Thyroid gland (tissue), 4 donors: Measurements from ENCODE around the gene HSD17B1. TPM values are rescaled to one million over a fixed set of nuclear protein-coding genes. Genes with fewer than 3 reads are reported as not detected.
A peak's percentile ranks its signal among the peaks of the same experiment; 100 is the strongest.

Experiments used
- DNase-seq, 2 donors: peaks; one replicate each; pipeline ENCODE4 v3.0.0-alpha.2; 2019
- H3K27ac ChIP-seq, 3 donors: fragments of 200-600 bp; sonication (generic); 1 replicate in 2 of 3; 2 replicates in 1 of 3; pipeline ENCODE4 v1.5.1; 2016 to 2019; ENCODE audit warnings: mild to moderate bottlenecking in 1 of 3, moderate library complexity in 1 of 3
- H3K27me3 ChIP-seq: fragments of 200-600 bp; sonication (generic); one replicate; pipeline ENCODE4 v1.5.1; 2019
- H3K36me3 ChIP-seq, 2 donors: fragments of 200-600 bp; sonication (generic); one replicate each; pipeline ENCODE4 v1.5.1; 2016 to 2019
- H3K4me1 ChIP-seq, 2 donors: fragments of 200-600 bp; sonication (generic); one replicate each; pipeline ENCODE4 v1.5.1; 2017 to 2019
- H3K4me3 ChIP-seq, 3 donors: fragments of 200-600 bp; sonication (generic); replicated peaks in 1 of 3; 1 replicate in 2 of 3; 2 replicates in 1 of 3; pipeline ENCODE4 v1.5.1; 2016; ENCODE audit warnings: mild to moderate bottlenecking in 1 of 3
- H3K9me3 ChIP-seq: fragments of 200-600 bp; sonication (generic); one replicate; pipeline ENCODE4 v1.5.1; 2017
- POLR2A ChIP-seq, 2 donors: fragments of 450-650 bp; IDR thresholded peaks; one replicate each; pipeline ENCODE4 v1.6.1; 2017; ENCODE audit warnings: antibody characterized with exemption in 2 of 2, mild to moderate bottlenecking in 2 of 2, moderate library complexity in 1 of 2
- WGBS, 2 donors: methylation state at CpG; one replicate each; pipeline ENCODE4 v1.1.5; 2017; 5-methylcytosine and 5-hydroxymethylcytosine counted together
- intact Hi-C: fragments of 100-400 bp; cut with DNase I; formaldehyde crosslinking; loops from one replicate; pipeline ENCODE4 v1.15.1; 2023
- microRNA-seq: library from miRNA; unstranded; fragments of <30 nt; microRNA quantifications from one replicate; pipeline ENCODE4, GENCODE V29; 2016
- total RNA-seq, 4 donors: library from RNA; depleted of rRNA; stranded (reverse); fragments of >200 nt; gene quantifications; one replicate each; pipeline ENCODE4 v1.2.3, GENCODE V29; 2016
- TF ChIP-seq, protein P1 (sequence below), 6 experiments: fragments of 200-600 bp in 3 of 6; fragments of 450-650 bp in 3 of 6; sonication (generic) in 3 of 6; IDR thresholded peaks; one replicate each; pipeline ENCODE4 v1.5.1; 2016 to 2019; ENCODE audit warnings: antibody characterized with exemption in 6 of 6, mild to moderate bottlenecking in 2 of 6, inconsistent platforms in 1 of 6, moderate library complexity in 1 of 6

The HSD17B1 gene
- total RNA-seq, 4 donors from 2014 or later: 0.21 to 4.1 (median 1.3) TPM

DNA sequence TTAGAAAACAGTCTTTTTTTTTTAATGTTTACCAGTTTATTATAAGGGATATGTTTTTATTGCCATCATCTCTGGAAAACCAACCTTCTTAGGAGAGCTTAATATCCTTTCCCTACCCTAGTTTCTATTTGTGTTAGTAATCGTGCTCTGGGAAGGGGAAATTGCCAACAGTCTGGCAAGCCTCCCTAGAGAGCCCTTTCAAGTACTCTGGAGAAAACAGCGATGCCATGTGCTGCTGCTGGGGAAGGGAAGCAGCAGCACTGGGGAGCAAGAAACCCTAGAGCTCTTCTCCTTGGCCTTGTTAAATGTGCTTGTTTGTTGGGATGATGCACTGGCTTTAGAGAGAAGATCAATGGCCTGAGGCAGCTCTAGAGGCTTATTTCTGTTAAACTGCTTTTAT lies 46.2 kb downstream of the HSD17B1 start:
- Histone ChIP-seq H3K27ac (no peak overlapping the region), H3K36me3 (no peaks in the 10 kb centered on the region), H3K4me1 (peaks cover 8 to 9% of the 10 kb centered on the region in 2 donors), H3K27me3 (no peaks in the 10 kb centered on the region), H3K9me3 (no peaks in the 10 kb centered on the region), H3K4me3 (no peak overlapping the region)
- TF ChIP-seq POLR2A (IDR thresholded peaks at IDR 0.05): no peak
- TF ChIP-seq, protein P1, sequence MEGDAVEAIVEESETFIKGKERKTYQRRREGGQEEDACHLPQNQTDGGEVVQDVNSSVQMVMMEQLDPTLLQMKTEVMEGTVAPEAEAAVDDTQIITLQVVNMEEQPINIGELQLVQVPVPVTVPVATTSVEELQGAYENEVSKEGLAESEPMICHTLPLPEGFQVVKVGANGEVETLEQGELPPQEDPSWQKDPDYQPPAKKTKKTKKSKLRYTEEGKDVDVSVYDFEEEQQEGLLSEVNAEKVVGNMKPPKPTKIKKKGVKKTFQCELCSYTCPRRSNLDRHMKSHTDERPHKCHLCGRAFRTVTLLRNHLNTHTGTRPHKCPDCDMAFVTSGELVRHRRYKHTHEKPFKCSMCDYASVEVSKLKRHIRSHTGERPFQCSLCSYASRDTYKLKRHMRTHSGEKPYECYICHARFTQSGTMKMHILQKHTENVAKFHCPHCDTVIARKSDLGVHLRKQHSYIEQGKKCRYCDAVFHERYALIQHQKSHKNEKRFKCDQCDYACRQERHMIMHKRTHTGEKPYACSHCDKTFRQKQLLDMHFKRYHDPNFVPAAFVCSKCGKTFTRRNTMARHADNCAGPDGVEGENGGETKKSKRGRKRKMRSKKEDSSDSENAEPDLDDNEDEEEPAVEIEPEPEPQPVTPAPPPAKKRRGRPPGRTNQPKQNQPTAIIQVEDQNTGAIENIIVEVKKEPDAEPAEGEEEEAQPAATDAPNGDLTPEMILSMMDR (IDR thresholded peaks at IDR 0.05): no peak
- intact Hi-C loops: no loop called here
- peak; percentile 66 to 70 for DNase-seq
- WGBS, 2 donors: 15 to 16% methylated on average over 2 of the region's 2 CpGs

- TF ChIP-seq, protein P1 (IDR thresholded peaks at IDR 0.05): no peak
- no peak for TF ChIP-seq POLR2A (IDR thresholded peaks at IDR 0.05)
- WGBS, 2 donors: 86 to 89% methylated on average over 7 of the region's 7 CpGs
- Histone ChIP-seq H3K9me3 (no peaks in the 10 kb centered on the region), H3K4me3 (no peak overlapping the region), H3K36me3 (no peaks in the 10 kb centered on the region), H3K27ac (no peak overlapping the region), H3K27me3 (no peaks in the 10 kb centered on the region), H3K4me1 (peaks cover 25 to 32% of the 10 kb centered on the region in 2 donors)
- intact Hi-C loops: no loop called here
- no peak for DNase-seq
Observed at GRCh38 chr17:42603318-42603717, 50.6 kb downstream of the HSD17B1 start.

Small RNA genes lying within 50 kb of the gene (microRNA-seq; reads per million reads assigned to microRNA genes)
- gene MIR5010: 11.7 reads per million, percentile 28 among the genes with 10 or more reads in this experiment

Other genes with a start within 250 kb of the HSD17B1 start
- gene STAT3, start 164.5 kb upstream of the HSD17B1 start, total RNA-seq: 100 to 1,000 TPM; 147 to 292 (median 206) TPM
- gene CAVIN1, start 129.7 kb upstream of the HSD17B1 start, total RNA-seq: 100 to 1,000 TPM; 173 to 199 (median 187) TPM
- gene ATP6V0A1, start 94.0 kb upstream of the HSD17B1 start, total RNA-seq: 100 to 1,000 TPM in 2 of 4 donors, 10 to 100 TPM in 2; 75.5 to 195 (median 121) TPM
- gene NAGLU, start 16.7 kb upstream of the HSD17B1 start, total RNA-seq: 100 to 1,000 TPM in 2 of 4 donors, 10 to 100 TPM in 2; 56.7 to 140 (median 101) TPM
- gene COASY, start 9.2 kb downstream of the HSD17B1 start, total RNA-seq: 10 to 100 TPM; 32.7 to 60.9 (median 48.7) TPM
- 10 to 100 TPM; 47.0 to 62.8 (median 52.9) TPM for gene MLX, start 14.2 kb downstream of the HSD17B1 start, total RNA-seq
- gene PSMC3IP, start 24.8 kb downstream of the HSD17B1 start, total RNA-seq: 1 to 10 TPM; 1.4 to 5.8 (median 4.5) TPM
- gene RETREG3, start 56.5 kb downstream of the HSD17B1 start, total RNA-seq: 10 to 100 TPM; 61.9 to 74.4 (median 72.1) TPM
- gene TUBG1, start 56.8 kb downstream of the HSD17B1 start, total RNA-seq: 10 to 100 TPM; 17.1 to 45.6 (median 31.7) TPM
- 10 to 100 TPM; 20.4 to 38.7 (median 24.4) TPM for gene TUBG2, start 106.4 kb downstream of the HSD17B1 start, total RNA-seq
- 10 to 100 TPM; 22.0 to 30.4 (median 26.4) TPM for gene PLEKHH3, start 124.1 kb downstream of the HSD17B1 start, total RNA-seq
- gene CCR10, start 128.9 kb downstream of the HSD17B1 start, total RNA-seq: 1 to 10 TPM; 2.0 to 3.6 (median 2.6) TPM
- 1 to 10 TPM; 2.3 to 4.2 (median 2.5) TPM for gene CNTNAP1, start 129.6 kb downstream of the HSD17B1 start, total RNA-seq
- gene EZH1, start 192.1 kb downstream of the HSD17B1 start, total RNA-seq: 10 to 100 TPM; 39.3 to 69.2 (median 56.4) TPM
- gene RAMP2, start 208.3 kb downstream of the HSD17B1 start, total RNA-seq: 10 to 100 TPM; 18.6 to 55.3 (median 25.7) TPM
- 10 to 100 TPM; 38.5 to 71.2 (median 56.3) TPM for gene VPS25, start 220.5 kb downstream of the HSD17B1 start, total RNA-seq
- gene WNK4, start 227.7 kb downstream of the HSD17B1 start, total RNA-seq: under 1 TPM in 2 of 4 donors, not detected in 2; 0.13 to 0.45 TPM
- gene COA3, start 245.8 kb downstream of the HSD17B1 start, total RNA-seq: 10 to 100 TPM; 46.4 to 94.4 (median 80.3) TPM
- under 1 TPM in 1 of 4 donors, not detected in 3; 0.27 TPM for gene CNTD1, start 245.9 kb downstream of the HSD17B1 start, total RNA-seq